Adrenal gland (tissue), 5 donors: Measurements from ENCODE around the gene SPC25.

Experiments
- CTCF ChIP-seq, 6 experiments: fragments of 450-650 bp in 4 of 6; fragments of 200-600 bp in 2 of 6; sonication (generic) in 1 of 6; IDR thresholded peaks; 1 replicate in 5 of 6; 2 replicates in 1 of 6; pipeline versions ENCODE4 v1.5.1 to v1.8.0; 2016 to 2021; ENCODE audit warnings: antibody characterized with exemption in 6 of 6, mild to moderate bottlenecking in 2 of 6, moderate library complexity in 1 of 6
- POLR2A ChIP-seq, 2 donors: fragments of 450-650 bp; IDR thresholded peaks; one replicate each; pipeline ENCODE4 v1.6.1; 2017; ENCODE audit warnings: antibody characterized with exemption in 2 of 2, mild to moderate bottlenecking in 2 of 2, moderate library complexity in 1 of 2
- donor health status: DM: no; HTN: no; CAD: no.

GRCh38 chr2:168821992-168822391 lies 68.2 kb downstream of the SPC25 start:
- TF ChIP-seq CTCF (IDR thresholded peaks at IDR 0.05): no peak
- no peak for TF ChIP-seq POLR2A (IDR thresholded peaks at IDR 0.05)
